GM19324 (cell line): ENCODE measurements around the gene FGF12.
"Not testable (repeated sequence)": the region's sequence is repeated elsewhere in the genome, so short reads cannot be mapped to it uniquely, and the experiment has no call there.

Experiments
- ATAC-seq: cut with Tn5 transposase; IDR thresholded peaks from one replicate; pipeline ENCODE4 v1.9.1; 2021; ENCODE audit warnings: mild to moderate bottlenecking, moderate library complexity; ENCODE audit not compliant: unreplicated experiment, low FRiP score

FGF12 gene

DNA sequence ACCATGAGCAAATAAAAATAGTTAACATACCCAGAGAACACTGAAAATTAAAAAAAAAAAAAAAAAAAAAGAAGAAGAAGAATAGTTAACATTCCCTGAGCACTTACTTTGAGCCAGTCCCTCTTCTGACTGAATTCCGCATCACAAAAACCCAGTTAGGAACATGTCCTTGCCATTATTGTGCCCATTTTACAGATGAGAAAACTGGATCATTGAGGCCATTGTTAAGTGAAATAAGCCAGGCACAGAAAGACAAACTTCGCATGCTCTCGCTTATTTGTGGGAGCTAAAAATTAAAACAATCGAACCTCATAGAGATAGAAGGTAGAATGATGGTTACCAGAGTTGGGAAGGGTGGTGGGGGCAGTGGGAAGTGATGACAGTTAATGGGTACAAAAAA, 119.5 kb downstream of the FGF12 start:
- no peak for ATAC-seq

DNA sequence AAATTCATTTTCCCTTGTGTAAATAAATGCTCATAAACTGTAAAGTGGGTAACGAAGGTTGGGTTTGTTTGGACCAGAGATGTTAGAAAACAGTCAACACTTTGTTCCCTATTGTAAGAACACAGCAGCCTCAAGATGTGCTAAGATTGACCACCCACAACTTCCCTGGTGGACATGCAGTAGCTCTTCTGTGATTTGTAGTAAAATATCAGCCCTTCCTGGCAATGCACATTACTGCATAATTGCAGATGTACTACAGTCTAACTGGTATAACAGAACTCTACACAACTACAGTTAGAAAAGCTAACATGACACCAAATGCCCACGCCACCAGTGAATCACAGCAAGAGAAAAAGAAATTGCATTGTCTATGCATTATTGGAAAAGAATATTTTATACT, 129.4 kb downstream of the FGF12 start:
- ATAC-seq, result no peak

DNA sequence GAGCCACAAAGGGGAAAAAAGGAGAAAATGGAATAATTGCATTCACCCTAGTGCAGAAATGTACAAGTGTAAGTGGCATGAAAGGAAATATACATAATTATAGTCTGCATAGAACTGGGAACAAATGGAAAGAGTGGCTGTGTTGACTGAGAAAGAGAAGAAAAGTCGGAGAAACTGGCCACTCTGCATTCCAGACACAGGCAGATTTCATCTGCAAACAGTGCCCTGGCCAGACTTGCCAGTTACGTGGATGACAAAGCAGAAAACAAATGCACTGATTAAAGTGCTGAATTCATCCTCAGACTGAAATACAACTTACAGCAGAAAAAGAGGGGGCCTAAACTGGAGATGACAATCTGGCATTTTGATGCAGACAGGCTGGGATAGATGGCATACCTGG, 129.8 kb downstream of the FGF12 start:
- ATAC-seq, result no peak

DNA sequence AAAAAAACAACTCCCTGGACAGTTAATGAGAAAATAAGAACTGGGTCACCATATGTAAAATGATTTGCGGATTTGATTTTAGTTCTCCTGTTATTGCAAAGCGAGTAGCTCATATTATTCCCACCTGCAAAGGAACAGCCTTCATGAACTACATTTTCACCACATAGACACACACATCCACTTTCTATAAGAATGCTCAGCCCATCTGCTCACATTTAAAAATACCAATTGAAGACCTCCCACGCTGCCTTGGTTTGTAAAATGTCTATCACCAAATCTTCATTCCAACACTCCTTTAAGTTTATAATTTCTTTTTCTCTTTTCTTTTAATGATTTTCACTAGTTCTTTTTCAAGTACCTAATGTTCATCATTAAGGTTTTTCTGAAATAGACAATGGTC, 148.6 kb downstream of the FGF12 start:
- ATAC-seq, result no peak

DNA sequence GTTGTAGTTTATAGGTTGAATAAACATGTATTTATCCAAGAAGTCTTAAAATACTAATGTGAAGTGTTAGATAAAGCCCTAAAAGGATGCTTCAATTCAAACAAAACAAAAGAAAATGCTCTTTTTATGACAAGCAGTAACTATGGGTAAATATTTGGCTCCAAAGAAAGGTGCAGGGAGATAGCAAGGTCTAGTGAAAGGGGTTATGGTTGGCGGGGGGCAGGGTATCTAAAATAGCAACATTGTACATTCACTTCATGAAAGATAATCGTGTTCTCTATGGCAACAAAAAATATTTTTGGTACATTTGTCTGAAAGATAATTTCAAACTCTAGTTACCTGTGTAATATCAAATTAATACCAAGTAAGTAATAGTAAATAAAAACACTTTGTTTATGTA, 149.5 kb downstream of the FGF12 start:
- no peak for ATAC-seq

DNA sequence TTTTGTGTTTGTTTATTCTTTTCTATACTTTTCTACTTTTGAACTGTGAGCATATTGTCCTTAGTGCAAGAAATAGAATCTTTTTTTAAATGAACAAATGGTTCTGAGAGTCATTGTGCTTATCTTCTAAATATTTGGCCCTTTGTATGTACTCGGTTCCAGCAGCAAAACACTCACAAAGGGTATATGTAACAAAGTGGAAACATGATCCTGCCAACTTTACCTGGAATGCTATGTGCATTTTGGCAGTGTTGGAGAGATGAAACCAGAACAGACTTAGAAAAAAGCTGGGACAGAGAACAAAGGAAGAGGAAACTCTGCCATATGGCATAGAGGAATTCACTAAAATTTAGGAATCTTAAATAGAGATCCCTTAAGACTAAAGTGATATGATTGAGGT, 150.1 kb downstream of the FGF12 start:
- no peak for ATAC-seq

DNA sequence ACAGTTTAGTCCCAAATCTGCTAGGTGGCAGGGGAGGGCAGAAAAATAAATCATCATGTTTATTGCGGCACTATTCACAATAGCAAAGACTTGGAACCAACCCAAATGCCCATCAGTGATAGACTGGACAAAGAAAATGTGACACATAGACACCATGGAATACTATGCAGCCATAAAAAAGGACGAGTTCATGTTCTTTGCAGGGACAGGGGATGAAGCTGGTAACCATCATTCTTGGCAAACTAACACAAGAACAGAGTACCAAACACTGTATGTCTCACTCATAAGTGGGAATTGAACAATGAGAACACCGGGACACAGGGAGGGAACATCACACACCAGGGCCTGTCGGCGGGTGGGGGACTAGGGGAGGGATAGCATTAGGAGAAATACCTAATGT, 150.6 kb downstream of the FGF12 start:
- ATAC-seq, result not testable (repeated sequence)

DNA sequence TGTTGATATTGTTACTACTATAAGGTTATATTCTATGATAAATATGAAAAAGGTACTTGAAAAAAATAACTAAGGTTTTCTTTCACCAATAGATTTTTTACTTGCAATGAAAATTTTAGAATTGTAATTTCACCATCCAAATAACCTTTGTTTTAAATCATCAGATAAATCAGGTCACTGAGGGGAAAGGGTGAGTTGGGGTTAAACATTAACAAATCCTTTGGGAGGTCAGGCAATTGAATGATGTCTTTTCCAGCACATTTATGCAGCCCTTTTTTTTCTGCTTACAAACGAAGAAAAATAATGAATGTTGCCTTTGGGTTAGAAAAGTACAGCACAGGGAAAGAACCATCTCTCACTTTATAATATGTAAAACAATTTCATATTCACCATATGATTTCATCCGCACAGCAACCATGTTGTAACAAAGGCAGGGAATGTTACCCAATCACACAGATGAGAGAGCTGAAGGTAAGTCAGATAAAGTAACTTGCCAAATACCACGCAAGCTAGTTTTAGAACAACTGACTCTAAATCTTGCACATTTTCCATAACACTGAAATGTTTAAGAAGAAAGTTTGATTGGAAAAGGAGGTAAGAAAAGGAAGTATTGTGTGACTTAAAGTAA, 151.3 kb downstream of the FGF12 start:
- no peak for ATAC-seq

DNA sequence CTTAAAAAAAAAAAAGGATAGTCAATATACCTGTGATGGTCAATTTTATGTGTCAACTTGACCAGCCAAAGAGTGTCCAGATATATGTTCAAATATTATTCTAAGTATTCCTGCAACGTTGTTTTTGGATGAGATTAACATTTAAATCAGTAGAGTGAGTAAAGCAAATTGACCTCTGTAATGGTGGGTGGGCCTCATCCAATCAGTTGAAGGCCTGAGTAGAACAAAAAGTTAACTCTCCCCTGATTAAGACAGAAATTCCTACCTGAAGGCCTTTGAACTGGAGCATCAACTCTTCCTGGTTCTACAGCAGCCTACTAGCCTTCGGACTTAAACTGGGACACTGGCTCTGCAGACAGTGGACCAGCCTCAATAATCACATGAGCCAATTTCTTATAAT, 154.1 kb downstream of the FGF12 start:
- ATAC-seq, result no peak

DNA sequence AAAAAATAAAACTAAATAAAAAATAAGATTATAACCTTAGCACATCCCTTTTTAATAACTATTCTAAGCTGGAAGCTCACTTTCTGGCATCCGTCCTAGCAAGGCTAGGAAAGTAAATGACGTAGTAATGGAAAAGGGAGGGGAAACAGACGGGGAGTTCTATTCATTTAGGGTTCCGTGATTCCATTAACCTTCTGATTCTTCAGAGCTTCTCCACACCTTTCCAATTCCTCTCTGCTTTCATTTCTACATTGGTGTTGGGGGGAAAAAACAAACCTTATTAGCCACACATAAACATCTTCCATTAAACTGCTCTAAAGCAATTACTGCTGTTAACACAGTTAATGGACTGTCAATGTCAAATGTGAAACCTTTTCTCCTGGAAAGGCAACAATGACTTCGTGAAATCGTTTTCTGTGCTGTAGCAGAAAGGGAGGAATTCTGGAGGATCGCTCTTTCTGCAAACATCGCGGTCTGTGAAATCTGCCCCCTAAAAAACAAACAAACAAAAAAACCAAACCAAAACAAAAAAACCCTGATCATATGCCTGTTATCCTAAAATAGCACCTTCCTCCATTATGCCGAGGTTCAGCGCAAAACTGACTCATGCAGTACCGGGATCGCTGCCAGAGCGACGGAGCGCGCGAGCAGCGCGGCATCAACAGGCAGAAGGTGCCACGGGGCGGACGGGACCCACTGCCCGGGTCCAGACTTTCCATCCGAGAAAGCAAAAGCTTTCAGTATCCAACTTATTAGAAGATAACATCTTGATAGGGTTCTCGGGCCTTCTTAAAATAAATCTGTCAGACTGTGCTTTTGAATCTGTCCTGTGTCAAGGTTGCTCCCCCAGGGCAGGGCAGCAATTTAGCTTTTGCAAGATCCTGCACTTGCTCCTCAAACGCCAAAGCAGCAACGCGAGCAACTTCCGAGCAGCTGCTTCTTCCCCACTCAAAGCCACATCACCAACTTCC, 156.2 kb downstream of the FGF12 start:
- no peak for ATAC-seq

DNA sequence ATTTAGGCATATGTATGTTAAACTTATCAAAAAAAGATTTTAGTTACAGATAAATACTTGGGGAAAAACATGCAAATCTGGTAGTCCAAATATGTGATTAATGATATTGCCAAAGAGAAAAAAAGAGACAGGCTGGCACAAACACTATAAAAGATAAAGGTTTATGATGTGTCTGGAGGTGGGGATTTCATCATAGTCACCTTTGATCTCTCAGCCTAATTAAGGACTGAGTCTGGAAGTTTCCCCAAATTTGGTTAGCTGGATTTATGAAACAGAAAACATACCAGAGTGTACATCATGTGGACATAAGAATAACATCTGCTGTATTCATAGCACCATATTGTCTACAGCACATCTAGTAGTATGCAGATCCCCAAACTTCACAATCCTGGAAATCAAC, 157.0 kb downstream of the FGF12 start:
- ATAC-seq, result no peak

DNA sequence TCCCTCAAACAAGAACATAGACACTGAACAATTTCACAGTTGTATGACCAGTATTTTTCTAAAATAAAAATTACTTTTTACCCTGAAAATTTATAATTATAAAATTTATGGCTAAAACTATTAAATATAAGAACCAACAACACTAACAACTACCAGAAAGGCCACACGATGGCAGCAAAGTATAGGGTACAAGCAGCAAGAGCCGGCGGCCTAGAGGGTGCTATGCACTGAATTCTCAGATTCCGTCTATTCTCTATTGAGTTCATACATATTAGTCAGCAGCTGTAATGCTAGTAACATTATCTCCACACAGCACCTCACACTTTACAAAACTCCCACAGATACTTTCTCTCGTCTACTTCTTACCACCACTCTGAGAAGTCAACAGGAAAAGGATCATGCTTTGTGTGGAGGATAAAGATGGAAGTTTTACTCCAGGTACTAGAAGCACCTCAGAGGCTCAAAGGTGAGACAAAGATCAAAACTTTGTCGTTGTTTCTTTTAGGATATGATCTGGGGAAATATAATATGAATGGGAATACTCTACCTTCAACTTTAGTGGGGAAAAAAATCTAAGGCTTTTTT, 160.5 kb downstream of the FGF12 start:
- ATAC-seq, result peak; percentile 53

DNA sequence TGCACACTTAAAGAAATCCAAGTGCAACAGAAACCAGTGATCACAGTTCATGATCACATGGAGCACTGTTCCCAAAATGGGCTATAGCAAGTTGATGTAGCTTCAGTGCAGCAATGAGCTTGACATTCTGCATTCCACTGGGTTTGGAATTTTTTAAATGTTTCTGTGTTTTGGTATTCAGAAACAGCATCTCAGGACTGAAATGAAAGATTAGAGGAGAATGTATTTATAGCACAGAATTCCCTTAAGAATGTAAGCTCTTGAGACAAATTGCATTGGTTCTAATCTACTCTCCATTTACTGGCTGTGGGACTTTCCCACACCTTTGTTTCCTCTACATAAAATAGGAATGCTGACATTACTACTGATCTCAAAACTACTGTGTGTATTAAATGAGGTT, 162.7 kb downstream of the FGF12 start:
- no peak for ATAC-seq

DNA sequence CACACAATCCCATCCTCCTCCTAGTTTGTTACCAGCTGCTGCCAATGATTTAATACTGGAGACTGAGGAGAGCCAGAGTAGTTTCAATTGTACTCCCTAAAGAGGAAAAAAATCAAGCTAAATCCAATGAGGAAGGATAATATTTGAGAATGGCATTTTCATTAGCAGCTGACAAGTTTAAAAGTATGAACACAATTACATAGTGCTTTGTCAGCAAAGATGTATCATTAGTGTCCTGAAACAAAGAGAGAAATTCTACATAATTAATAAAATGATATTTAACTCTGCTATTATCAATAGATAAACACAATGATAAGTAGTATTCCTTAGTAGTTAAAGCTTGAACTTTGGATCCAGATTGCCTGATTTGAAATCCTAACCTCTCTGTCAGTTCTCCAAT, 163.9 kb downstream of the FGF12 start:
- ATAC-seq, result no peak

DNA sequence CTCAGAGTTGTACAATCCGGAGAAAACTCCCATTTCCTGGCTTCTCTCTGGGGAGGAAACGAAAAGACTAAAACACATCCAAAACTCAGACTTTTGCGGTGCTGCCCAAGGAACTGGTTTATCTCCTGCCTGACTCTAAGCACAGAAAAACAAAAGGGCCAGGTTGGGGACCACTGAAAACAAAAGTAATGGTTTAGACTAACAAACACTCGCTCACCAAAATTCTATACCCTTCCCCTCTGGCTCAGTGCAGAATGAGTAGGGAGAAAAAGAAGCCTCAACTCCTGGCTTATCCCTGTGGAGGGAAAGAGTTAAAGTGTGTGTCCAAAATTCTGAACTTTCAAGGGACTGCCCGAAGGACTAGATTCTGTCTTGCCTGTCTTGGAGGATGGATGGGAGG, 173.6 kb downstream of the FGF12 start:
- no peak for ATAC-seq

DNA sequence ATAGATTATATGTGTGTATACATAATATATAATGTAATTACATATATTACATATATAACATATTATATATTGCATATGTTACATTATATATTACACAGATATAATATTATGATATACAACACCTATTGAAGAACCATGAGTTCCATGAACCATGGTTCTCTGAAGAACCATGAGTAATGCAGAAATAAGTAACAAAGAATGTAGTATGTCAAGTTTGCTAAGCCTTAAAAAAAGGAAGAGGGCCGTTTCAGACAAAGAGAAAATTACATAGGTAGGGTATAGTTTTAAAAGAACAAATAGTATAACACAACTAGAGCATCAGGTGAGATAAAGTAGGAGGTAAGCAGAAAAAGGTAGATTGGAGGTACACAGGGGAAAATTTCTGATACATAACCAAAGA, 177.0 kb downstream of the FGF12 start:
- ATAC-seq, result no peak

DNA sequence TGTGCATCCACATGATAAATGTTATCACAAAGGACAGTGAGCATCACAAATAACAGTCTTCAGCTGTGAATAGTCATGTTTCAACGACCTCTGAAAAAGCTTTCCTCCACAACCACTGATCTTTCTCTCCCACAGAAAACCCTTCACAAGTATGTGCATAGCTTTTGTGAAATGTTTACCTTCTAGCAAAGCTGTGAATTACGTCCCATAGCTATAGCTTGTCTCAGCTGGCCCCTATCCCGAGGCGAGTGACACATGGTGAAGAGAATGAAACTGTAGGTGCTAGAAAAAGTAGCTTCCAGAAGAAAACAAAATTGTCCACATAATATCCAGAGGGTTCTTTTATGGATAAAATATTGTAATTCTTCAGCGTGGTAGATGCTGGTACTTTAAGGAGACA, 182.0 kb downstream of the FGF12 start:
- ATAC-seq, result no peak

DNA sequence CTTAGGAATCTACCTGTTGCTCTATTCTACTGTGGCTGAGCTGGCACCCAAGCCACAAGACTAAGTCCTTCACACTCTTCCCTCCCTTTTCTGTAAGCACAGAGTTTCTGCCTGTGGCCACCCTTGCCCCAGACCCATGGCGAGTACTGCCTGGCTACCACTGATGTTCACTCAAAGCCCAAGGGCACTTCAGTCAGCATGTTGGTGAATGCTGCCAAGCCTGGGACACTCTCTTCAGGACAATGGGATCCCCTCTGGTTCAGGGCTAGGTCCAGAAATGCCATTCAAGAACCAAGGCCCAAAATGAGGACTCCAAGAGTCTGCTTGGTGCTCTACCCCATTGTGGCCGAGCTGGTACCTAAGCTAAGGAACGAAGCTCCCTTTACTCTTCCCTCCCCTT, 184.2 kb downstream of the FGF12 start:
- ATAC-seq, result no peak

DNA sequence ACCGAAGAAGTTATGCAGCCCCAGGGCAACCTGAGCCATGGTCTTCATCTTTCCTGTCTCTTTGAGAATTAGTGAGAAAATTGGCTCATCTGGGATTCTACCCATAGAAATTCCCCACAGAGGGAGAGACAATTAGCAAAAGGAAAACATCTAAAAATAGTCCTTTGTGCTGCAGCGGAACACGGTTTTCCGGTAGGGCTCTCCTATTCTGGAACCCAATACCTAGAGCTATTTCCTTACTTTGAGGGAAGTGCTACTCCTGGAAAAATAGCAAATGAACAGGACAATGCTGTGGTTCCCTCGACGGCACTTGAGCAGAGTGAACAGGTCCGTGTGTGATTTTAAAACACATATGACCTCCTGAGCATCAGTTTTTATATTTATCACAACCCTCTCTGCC, 210.5 kb downstream of the FGF12 start:
- no peak for ATAC-seq

DNA sequence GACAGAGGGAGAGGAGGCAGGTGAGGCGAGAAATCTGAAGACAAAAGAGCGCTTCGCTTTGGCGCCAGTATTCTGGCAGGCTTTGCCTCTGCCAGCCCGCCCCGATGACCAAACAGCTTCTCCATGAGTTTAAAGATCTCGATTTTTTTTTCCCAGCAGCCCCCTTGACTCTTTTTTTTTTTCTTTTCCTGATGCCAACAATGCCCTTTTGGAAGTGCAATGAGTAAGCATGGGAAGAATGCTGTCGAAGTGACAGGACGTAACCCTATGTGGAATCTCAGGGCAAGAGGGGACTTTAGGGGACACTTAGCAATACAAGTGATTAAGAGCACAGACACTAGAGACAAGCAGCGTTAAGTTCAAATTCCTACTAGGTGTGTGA, 211.7 kb downstream of the FGF12 start:
- ATAC-seq, result no peak

DNA sequence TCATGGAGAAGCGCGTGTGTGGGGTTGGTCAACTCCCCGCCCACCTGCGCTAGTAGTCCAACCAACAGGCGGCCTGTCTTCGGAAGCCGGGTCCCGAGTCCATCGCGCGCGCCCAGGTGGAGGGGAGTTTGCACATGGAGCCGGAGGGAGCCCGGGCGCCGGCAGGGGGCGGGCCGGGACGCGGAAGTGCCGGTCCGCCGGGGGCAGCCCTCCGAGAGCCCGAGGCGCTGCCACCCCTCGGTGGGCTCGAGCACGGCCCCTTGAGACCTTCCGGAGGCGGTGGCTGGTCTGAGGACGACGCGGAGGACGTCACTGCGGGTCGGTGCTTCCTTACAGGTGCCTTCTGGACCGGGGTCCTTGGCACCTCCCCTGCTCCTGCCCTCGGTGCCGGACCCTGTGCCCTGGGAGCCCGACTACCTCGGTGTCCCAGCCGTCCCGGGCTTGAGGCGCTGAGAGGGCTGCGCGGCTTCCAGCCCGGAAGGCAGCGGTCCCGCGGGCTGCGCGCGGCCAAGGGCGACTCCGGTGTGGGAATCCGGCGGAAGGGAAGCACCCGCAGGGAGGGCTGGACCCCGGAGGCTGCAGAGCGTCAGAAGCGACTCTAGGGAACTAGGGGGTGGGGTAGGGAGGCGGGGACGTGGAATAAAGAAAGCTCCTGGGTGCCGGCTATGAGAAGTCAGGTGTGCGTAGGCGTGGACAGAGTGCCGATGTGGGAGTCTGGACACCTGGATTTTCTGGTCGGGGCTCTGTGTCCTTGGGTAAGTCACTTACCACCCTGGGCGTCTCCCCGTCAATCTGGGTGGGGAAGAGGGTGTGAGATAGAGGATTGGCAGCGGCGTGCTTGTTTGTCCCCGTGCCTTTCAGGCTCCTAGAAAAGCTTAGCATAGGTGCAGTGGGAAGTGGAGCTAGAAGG, 212.3 kb downstream of the FGF12 start:
- no peak for ATAC-seq
